ENCODE measurements around the gene MUC2.

The MUC2 gene

DNA sequence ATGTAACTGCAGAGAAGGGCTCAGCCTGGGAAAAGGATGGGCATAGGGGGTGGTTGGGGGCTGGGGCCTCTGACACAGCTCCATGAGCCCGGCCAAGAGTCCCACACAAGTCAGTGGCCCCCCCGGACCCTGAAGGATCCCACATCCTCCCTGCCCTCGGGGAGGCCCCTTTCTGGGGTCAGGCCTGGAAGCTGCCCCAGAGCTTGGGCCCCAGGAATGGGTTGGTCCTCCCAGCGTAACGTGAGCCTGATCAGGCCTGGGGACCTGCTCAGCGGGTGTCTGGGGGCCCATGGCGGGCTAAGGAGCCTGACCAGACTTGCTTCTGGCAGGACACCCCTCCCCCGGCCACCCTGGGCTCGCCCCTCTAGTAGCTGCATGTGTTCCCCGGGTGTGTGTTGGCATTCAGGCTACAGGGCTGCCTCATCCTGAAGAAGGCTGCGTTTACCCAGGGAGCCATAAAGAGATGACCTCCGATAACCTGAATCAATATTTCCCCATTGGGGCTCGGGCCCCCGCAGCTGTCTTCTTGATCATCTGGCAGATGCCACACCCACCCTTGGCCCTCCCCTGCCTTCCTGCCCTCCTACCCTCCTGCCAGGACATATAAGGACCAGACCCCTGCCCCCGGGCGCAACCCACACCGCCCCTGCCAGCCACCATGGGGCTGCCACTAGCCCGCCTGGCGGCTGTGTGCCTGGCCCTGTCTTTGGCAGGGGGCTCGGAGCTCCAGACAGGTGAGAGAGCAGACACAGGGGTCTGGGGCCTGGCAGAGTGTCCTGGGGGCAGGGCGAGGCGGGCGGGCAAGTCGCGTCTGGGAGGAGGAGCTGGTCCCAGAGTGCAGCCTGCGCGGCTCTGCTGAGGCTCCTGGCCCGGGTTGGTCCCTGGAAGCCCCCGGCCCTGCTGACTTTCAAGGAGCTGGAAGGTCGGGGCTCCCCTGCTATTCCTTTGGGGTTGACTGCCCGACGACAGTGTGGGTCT, at the start of gene MUC2:
TSS of gene MUC2 (plus strand) at position 631 of the 978 bp plus-strand sequence.
- H3K4me3 ChIP-seq (ENCODE audit: low read depth, low read length) = no peak within 1 kb of the TSS
- TF ChIP-seq CTCF (IDR thresholded peaks at IDR 0.05; ENCODE audit: insufficient read depth, low read depth, low read length, missing control alignments) = no peak
- no peak for DNase-seq (ENCODE audit: low read depth)

DNA sequence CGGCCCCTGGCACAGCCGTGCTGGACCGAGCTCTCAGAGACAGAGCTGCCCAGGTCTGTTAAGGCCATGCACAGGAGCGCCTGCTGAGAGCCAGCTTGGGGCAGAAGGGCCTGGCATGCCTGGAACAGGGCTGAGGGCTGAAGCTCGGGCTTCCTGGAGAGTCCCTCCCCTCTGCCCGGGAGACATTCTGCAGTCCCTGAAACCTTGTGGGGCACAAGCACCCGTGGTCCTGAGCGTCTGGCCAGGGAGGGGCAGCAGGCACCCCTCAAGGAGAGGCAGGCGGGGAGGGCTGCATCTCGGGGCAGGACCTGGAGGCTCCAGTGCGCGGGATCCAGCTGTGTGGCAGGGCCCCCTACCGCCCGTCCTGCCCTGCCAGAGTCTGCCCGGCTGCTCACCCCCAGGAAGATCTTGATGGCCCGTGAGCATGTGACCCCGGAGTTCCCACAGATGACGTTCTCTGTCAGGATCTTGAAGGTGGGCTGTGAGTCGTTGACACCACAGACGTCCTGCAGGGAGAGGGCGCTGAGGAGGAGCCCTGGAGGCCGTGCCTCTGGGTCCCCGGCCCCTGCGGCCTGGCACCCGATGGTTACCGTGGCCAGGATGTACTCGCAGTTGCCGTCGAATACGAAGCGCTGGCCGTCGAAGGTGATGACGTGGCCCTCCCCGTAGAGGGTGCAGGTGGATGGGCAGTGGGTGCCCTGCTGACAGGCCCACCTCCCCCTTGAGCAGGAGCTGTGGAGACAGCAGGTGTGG, 49.1 kb upstream of the MUC2 start:
- no peak for TF ChIP-seq CTCF (IDR thresholded peaks at IDR 0.05; ENCODE audit: insufficient read depth, low read depth, low read length, missing control alignments)
- no peak overlapping the region for H3K4me3 ChIP-seq (ENCODE audit: low read depth, low read length)
- no peak for DNase-seq (ENCODE audit: low read depth)

- no peak for TF ChIP-seq CTCF (IDR thresholded peaks at IDR 0.05; ENCODE audit: insufficient read depth, low read depth, low read length, missing control alignments)
- DNase-seq (ENCODE audit: low read depth) = no peak
- H3K4me3 ChIP-seq (ENCODE audit: low read depth, low read length) = no peak overlapping the region
Measured at GRCh38 chr11:1026163-1026450, 48.6 kb upstream of the MUC2 start.

- TF ChIP-seq CTCF (IDR thresholded peaks at IDR 0.05; ENCODE audit: insufficient read depth, low read depth, low read length, missing control alignments) = no peak
- H3K4me3 ChIP-seq (ENCODE audit: low read depth, low read length) = no peak overlapping the region
- DNase-seq (ENCODE audit: low read depth) = no peak
Measured at GRCh38 chr11:1026641-1027482, 47.8 kb upstream of the MUC2 start.

- TF ChIP-seq CTCF (IDR thresholded peaks at IDR 0.05; ENCODE audit: insufficient read depth, low read depth, low read length, missing control alignments) = no peak
- DNase-seq (ENCODE audit: low read depth) = no peak
- H3K4me3 ChIP-seq (ENCODE audit: low read depth, low read length) = no peak overlapping the region
Measured at GRCh38 chr11:1027483-1028290, 47.0 kb upstream of the MUC2 start.

GRCh38 chr11:1028291-1028540, 46.5 kb upstream of the MUC2 start:
- no peak for TF ChIP-seq CTCF (IDR thresholded peaks at IDR 0.05; ENCODE audit: insufficient read depth, low read depth, low read length, missing control alignments)
- H3K4me3 ChIP-seq (ENCODE audit: low read depth, low read length) = no peak overlapping the region
- DNase-seq (ENCODE audit: low read depth) = no peak
